ENCODE results near the gene SGCB. TPM values are rescaled to one million over a fixed set of nuclear protein-coding genes. Genes with fewer than 3 reads are reported as not detected.

SGCB gene
- total and polyA plus RNA-seq, 2 of the 4 experiments (the other 2 are of a cell fraction): 16.3 to 24.0 TPM

- Histone ChIP-seq H3K4me2 (ENCODE audit: low read depth, low read length) (no peak overlapping the region), H3K27me3 (ENCODE audit: control insufficient read depth, insufficient read depth, low read length) (peaks cover 5% of the 10 kb centered on the region), H2BK5ac (ENCODE audit: low read depth, low read length, poor library complexity, severe bottlenecking) (no peak overlapping the region), H3K18ac (ENCODE audit: low read depth, low read length) (no peak overlapping the region), H2AK5ac (ENCODE audit: low read depth, low read length) (no peak overlapping the region), H3K79me1 (ENCODE audit: low read depth in 1 of 2, low read length in 2 of 2) (0 out of 4 replicates have a peak, but pooled peaks cover 0 to 7% of the 10 kb centered on the region in 2 experiments), H3K4me3 (ENCODE audit: insufficient read depth, low read depth, low read length) (no peak overlapping the region), H2AK9ac (replicated peaks; ENCODE audit: low read depth, low read length, poor library complexity) (no peak overlapping the region), H2AFZ (replicated peaks; ENCODE audit: low read length, poor library complexity) (no peak overlapping the region), H3K36me3 (ENCODE audit: control insufficient read depth, insufficient read depth, low read length) (no peaks in the 10 kb centered on the region), H2BK15ac (ENCODE audit: low read depth, low read length) (no peak overlapping the region), H3K27ac (ENCODE audit: insufficient read depth, low read length) (no peak overlapping the region), H4K20me1 (ENCODE audit: insufficient read depth, low read length) (0 out of 2 replicates have a peak, but pooled peaks cover 3% of the 10 kb centered on the region), H4K91ac (ENCODE audit: insufficient read depth, low read depth, low read length) (no peak overlapping the region), H4K5ac (ENCODE audit: low read depth, low read length) (no peak overlapping the region), H3K9me3 (ENCODE audit: control insufficient read depth, insufficient read depth, low read length) (no peaks in the 10 kb centered on the region), H3K23ac (ENCODE audit: low read depth, low read length) (no peak overlapping the region), H4K8ac (ENCODE audit: low read depth in 2 of 2, low read length in 2 of 2) (no peak overlapping the region), H2BK20ac (ENCODE audit: low read depth, low read length) (no peak overlapping the region), H3K56ac (ENCODE audit: extremely low read depth, insufficient read depth, low read length) (no peak overlapping the region), H3K9ac (ENCODE audit: low read depth, low read length) (no peak overlapping the region), H3K4me1 (ENCODE audit: control insufficient read depth, insufficient read depth, low read length) (peaks cover 4% of the 10 kb centered on the region; the same call in 1 of the 2 replicates), H3K14ac (replicated peaks; ENCODE audit: low read depth, low read length) (no peak overlapping the region), H3K4ac (ENCODE audit: low read depth, low read length) (no peak overlapping the region), H3K9me1 (ENCODE audit: insufficient read depth, low read length) (peaks cover 3% of the 10 kb centered on the region; the same call in 1 of the 2 replicates), H2BK120ac (ENCODE audit: low read depth, low read length) (no peak overlapping the region)
- in situ Hi-C loops (cut with MboI; ENCODE audit: low sequenced_read_pairs): no loop called here
- ATAC-seq (ENCODE audit: low read depth) (no peak), DNase-seq (no peak)
- ChIA-PET POLR2A (ENCODE audit: unreplicated experiment) (no interaction called here), CTCF (interaction anchor here (0.6 kb wide), 1 partner anchor 25 kb away, joined by 3 read pairs; no protein-coding TSS in a partner anchor)
- no peak for TF ChIP-seq RFX5 (IDR thresholded peaks at IDR 0.05; ENCODE audit: low read depth, low read length)
- no peak for TF ChIP-seq FOS (IDR thresholded peaks at IDR 0.05; ENCODE audit: low read depth, low read length)
- no peak for TF ChIP-seq POLR2A (IDR thresholded peaks at IDR 0.05; ENCODE audit: low read depth, low read length)
- TF ChIP-seq NFE2L2 (IDR thresholded peaks at IDR 0.05; ENCODE audit: low read depth, low read length): no peak
- no peak for TF ChIP-seq SMC3 (IDR thresholded peaks at IDR 0.05; ENCODE audit: low read depth, low read length)
- no peak for TF ChIP-seq CHD1 (IDR thresholded peaks at IDR 0.05; ENCODE audit: low read depth, low read length)
- TF ChIP-seq RAD21 (IDR thresholded peaks at IDR 0.05; ENCODE audit: low read length): no peak
- TF ChIP-seq BHLHE40 (IDR thresholded peaks at IDR 0.05; ENCODE audit: low read depth, low read length): no peak
- TF ChIP-seq CTCF (conservative IDR thresholded peaks at IDR 0.05; ENCODE audit: low read depth, low read length): no peak
- no peak for TF ChIP-seq USF2 (IDR thresholded peaks at IDR 0.05; ENCODE audit: low read depth, low read length)
- BruUV-seq (replicated peaks): no TSS peak
- WGBS, 2 experiments (ENCODE audit: extremely low coverage in 2 of 2, insufficient read length in 1 of 2): no CpG with 5 or more reads among the region's 3 CpGs
- intact Hi-C loops (cut with micrococcal nuclease): loop anchor here (5.0 to 10.0 kb wide), 2 partner anchors 38 to 59 kb away; no protein-coding TSS in a partner anchor
- dilution Hi-C loops (cut with HindIII; ENCODE audit: low sequenced_read_pairs, unreplicated experiment): no loop called here
Observed at GRCh38 chr4:52054254-52054653, 16.2 kb upstream of the SGCB start.

Data from IMR-90 (cell line).